ENCODE measurements around the gene ABHD4.
"Not testable (repeated sequence)": the region's sequence is repeated elsewhere in the genome, so short reads cannot be mapped to it uniquely, and the experiment has no call there.

Gene ABHD4

DNA sequence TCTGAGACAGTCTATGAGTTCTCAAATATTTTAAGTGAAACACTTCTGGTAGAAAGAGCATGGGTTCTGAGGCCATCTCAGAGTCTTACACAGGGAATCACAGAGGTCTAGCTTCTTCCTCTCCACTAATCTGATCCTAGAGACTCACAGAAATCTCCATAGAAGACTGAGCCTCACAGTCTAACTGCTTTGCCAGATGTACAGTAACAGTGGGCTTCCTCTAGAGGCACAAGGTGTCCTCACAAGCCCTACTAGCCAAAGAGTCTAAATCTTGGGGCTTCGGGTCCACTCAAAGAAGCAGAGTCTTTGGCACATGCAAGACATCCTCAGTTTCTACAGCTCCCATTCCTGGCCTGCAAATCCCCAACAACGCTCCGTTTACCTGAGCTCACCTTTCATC, 32.0 kb downstream of the ABHD4 start:
- no peak for DNase-seq

DNA sequence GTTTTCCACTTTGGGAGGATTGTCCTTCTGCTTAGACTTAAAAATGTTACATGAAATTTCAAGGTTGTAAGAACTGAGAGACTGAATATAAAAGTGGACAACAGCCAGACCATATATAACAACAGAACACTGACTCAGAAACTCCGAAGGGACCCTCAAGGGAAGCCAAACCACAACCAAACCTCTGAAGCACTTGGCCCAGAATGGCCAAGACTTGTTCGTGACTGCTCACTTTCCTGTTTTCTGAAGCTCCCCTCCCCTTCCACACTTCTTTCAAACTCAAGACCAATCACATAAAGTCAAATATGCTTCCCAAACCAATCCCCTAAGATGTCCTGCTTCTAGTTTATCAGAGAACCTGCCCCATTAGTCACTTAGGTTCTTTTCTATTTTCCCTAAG, 32.4 kb downstream of the ABHD4 start:
- no peak for DNase-seq

DNA sequence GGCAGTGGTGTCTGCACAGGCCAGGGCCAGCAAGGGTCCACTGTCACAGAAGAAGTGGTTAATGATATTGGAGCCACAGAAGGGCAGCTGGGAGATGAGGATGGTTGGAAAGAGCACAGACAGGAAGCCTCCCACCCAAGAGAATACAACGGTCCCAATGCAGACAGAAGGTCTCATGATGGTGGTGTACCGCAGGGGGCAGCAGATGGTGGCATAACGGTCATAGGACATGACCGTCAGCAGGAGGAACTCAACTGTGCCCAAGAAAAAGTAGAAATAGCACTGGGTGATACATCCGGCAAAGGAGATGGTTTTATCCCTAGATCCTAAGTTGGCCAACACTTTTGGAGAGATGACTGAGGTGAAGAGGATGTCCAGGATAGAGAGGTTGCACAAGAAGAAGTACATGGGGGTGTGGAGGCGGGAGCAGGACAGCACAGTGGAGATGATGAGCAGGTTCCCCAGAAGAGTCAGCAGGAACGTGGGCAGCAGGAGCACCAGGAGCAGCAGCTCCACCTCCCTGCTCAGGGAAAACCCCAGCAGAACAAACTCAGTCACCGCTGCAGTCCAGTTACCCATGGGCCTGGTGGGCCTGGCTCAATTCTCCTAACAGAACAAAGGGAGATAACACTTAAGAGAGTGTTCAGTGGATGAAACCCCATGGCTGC, 36.3 kb downstream of the ABHD4 start:
- DNase-seq, result no peak

- DNase-seq, result not testable (repeated sequence)
Observed at GRCh38 chr14:22635980-22636379, 37.9 kb downstream of the ABHD4 start.

DNA sequence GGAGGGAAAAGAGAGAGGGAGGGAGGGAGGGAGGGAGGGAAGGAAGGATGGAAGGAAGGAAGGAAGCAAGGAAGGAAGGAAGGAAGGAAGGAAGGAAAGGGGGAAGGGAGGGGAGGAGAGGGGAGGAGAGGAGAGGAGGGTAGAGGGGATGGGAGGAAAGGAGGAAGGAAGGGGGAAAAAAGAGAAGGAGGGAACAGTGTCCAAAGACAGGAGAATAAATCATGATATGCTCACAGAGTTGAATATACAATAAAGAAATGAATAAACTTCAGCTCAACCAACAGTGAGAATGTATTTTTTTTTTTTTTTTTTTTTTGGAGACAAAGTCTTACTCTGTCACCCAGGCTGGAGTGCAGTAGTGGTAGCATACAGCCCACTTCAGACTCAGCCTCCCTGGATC, 42.1 kb downstream of the ABHD4 start:
- no peak for DNase-seq

DNA sequence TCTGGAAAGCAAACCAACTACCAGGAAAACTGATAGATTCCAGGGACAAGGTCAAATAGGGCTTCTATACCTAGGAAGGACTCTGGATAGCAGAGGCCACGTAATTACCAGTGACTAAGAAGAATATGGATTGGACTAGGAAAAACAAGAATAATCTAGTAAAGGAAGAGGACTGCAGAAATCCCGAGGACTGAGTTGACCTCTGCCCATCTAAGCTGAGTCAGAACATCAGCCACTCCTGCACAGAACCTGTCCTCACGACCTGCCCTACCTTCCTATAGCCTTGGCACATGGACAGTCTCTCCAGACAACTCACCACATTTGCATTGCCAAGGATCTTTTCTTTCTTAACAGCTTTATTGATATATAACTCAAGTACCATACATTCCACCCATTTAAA, 43.7 kb downstream of the ABHD4 start:
- no peak for DNase-seq

DNA sequence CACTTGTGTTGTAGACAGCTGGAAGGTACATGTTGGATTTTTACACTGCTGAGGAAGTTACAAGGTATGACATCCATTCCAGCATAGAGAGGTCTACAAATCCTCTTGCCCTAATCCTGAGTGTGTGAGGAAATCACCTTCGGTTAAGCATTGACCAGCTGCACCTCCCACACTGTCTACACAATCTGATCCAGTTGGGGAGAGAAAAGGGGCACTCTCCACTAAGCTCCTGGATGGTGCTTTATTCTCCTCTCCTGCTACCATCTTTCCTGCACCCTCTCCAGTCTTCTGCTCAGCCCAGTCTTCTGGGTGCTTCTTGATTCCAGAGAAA, 46.2 kb downstream of the ABHD4 start, which contains the start of gene OR6J1:
TSS of gene OR6J1 (minus strand) at position 48 of the 331 bp plus-strand sequence. CDS start 9,541 bp downstream, outside the sequence.
- no peak for DNase-seq

DNA sequence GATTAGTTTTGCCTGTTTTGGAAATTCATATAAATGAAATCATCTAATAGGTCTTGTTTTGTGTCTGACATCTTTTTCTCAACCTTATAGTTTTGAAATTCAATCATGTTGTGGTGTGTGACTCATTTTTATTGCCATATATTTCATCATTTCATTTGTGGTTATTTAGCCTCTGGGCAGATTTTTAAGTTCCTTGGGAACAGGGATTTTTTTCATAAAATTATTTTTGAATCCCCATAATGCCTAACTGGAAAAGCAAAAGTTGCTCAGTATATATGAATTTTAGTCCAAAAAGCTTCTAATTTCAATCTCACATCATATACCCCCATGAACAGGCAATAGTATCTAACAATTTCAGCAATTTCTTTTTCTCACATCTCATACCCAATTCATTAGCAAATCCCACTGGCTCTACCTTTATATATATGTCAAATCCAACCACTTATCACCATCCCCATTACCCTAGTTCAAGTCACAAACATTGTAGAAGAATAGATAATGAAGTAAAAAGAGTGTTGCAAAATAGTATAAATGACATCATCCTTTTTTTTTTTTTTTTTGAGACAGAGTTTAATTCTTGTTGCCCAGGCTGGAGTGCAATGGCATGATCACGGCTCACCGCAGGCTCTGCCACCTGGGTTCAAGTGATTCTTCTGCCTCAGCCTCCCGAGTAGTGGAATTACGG, 48.6 kb downstream of the ABHD4 start:
- DNase-seq, result no peak

GRCh38 chr14:22648506-22648905, 50.4 kb downstream of the ABHD4 start:
- DNase-seq, result no peak

- no peak for DNase-seq
Observed at GRCh38 chr14:22650046-22650739, 52.1 kb downstream of the ABHD4 start.

DNA sequence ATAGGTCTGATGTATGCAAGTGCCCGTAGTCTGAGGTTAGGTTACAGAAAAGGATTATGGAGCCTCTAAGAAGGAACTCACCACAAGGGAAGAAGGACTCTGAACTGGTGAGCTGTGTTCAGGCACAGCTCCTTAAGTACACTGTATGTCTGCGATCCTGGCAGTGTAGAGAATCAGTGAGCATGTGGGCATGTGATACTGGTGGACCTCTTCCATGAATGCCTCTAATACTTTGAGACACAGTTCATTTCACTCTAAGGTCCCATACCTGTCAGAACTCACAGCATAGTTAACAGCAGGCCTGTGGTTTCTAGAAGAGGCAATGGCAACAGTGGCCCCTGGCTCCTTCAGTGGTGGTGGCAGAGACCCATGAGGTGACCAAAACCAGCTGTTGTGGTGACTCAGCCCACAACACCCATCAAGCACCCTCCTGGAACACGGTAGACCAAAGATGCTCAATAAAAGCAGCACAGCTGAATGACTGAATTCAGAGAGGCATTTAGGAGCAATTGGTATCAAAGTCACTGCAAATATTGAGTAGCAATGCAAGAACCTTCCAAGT, 52.9 kb downstream of the ABHD4 start:
- DNase-seq, result no peak

GRCh38 chr14:22651586-22651985, 53.5 kb downstream of the ABHD4 start:
- DNase-seq, result no peak

GRCh38 chr14:22653012-22653621, 55.0 kb downstream of the ABHD4 start:
- peak; percentile 60 for DNase-seq

- no peak for DNase-seq
Observed at GRCh38 chr14:22656226-22656625, 58.1 kb downstream of the ABHD4 start.

DNA sequence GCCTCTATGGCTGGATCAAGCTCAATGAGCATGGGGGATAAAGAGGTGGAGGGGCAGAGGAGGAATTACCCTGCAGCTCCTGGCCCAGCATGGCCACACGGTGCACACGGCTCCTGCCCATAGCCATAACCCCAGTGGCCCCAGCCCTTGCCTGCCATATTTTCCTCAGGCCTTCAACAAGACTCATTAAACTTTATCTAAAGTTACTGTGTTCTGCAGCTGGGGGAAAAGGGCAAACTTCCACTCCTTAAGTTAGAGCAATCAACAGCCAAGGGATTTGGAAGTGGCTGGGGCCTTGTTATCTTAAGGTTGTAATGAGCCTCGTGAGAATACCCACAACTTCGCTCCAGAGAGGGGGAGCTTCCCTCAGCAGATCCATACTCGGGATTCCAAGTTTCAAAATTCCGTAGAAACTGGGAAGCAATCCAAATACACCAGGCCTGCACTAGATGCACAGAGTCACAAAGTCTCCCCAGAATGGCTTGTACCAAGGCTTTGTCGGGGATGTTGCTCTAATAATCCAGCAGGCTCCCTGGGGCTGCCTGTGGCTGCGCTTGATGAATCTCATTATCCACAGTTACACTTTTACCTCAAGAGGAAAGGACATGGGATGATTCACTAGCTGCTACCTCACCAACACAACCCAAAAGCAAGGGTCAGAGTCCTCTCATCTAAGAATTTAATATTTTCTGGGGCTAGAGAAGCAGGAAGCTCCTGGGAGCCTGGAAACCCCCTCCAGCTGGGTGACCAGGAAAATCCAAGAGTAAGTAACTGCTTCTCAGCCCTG, 59.0 kb downstream of the ABHD4 start:
- no peak for DNase-seq

DNA sequence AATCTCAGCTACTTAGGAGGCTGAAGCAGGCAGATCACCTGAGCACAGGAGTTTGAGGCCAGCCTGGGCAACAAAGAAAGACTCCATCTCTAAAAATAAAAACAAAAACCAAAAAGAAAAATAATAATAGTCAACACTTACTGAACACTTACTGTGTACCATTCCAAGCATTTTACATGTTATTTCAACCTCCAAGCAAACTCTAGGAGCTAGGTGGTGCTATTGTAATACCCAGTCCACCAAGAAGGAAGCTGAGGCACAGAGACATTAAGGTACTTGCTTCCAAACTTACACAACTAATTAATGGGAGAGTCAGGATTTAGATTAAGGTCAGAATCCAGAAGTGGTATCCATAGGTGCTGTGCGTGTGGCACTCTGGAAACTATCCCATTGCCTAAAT, 59.8 kb downstream of the ABHD4 start:
- no peak for DNase-seq

DNA sequence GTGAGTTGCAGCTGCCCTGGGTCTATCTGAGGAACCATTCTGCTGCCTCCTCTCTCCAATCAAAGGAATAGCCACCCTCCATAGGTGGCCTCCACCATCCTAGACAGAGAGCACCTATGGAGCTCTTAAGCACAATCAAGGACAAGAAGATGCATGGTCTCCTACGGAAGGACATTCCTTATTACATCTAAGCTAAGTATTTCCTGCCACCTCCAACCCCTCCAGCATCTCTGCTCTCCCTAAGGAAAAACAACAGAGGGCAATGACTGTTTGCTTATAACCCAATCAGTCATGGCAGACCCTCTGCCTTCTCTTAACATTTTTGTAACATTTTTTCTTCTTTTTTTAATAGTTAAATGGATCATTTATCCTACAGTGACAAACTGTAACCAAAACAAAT, 60.8 kb downstream of the ABHD4 start:
- no peak for DNase-seq

GRCh38 chr14:22660654-22661053, 62.6 kb downstream of the ABHD4 start:
- no peak for DNase-seq
